HepG2 (cell line): ENCODE results near the gene TRPM5. TPM values are rescaled to one million over a fixed set of nuclear protein-coding genes. Genes with fewer than 3 reads are reported as not detected.
A peak's percentile ranks its signal among the peaks of the same experiment; 100 is the strongest.

Experiments used
- CBFB ChIP-seq: sonication (generic); formaldehyde crosslinking; IDR thresholded peaks from 2 replicates; pipeline ENCODE4 v1.4.0; 2020; ENCODE audit warnings: missing genetic modification reagents
- DZIP1 ChIP-seq: sonication (generic); formaldehyde crosslinking; IDR thresholded peaks from 2 replicates; pipeline ENCODE4 v1.5.0; 2020; ENCODE audit warnings: mild to moderate bottlenecking, missing genetic modification reagents
- ELF1 ChIP-seq: sonication (generic); formaldehyde crosslinking; IDR thresholded peaks from 2 replicates; pipeline ENCODE4 v1.4.0; 2020; ENCODE audit warnings: missing genetic modification reagents
- ESRRA ChIP-seq: sonication (generic); formaldehyde crosslinking; IDR thresholded peaks from 2 replicates; pipeline ENCODE4 v1.5.1; 2020; ENCODE audit warnings: mild to moderate bottlenecking, low read depth, missing genetic modification reagents
- GZF1 ChIP-seq: sonication (generic); formaldehyde crosslinking; IDR thresholded peaks from 2 replicates; pipeline ENCODE4 v1.5.1; 2020; ENCODE audit warnings: mild to moderate bottlenecking, missing genetic modification reagents
- HIVEP1 ChIP-seq: sonication (generic); formaldehyde crosslinking; IDR thresholded peaks from 2 replicates; pipeline ENCODE4 v1.4.0; 2020; ENCODE audit warnings: mild to moderate bottlenecking, missing genetic modification reagents
- MXD3 ChIP-seq: IDR thresholded peaks from 2 replicates; pipeline ENCODE4 v1.6.1; 2016; ENCODE audit warnings: mild to moderate bottlenecking, missing biosample characterization, missing genetic modification reagents
- NFAT5 ChIP-seq: sonication (generic); formaldehyde crosslinking; IDR thresholded peaks from 2 replicates; pipeline ENCODE4 v1.4.0; 2020; ENCODE audit warnings: missing genetic modification reagents
- PHF20 ChIP-seq: sonication (generic); formaldehyde crosslinking; IDR thresholded peaks from 2 replicates; pipeline ENCODE4 v1.5.0; 2020; ENCODE audit warnings: mild to moderate bottlenecking, missing genetic modification reagents
- RFX1 ChIP-seq: fragments of 450-650 bp; IDR thresholded peaks from 2 replicates; pipeline ENCODE4 v1.6.1; 2017
- SAFB2 ChIP-seq: sonication (generic); formaldehyde crosslinking; IDR thresholded peaks from 2 replicates; pipeline ENCODE4 v1.5.1; 2020; ENCODE audit warnings: missing genetic modification reagents, low read depth, mild to moderate bottlenecking, borderline replicate concordance
- SKI ChIP-seq: fragments of 450-650 bp; IDR thresholded peaks from one replicate; pipeline ENCODE4 v1.6.1; 2018; ENCODE audit warnings: mild to moderate bottlenecking; ENCODE audit not compliant: partially characterized antibody
- TCF12 ChIP-seq, 2 experiments: fragments of 450-650 bp in 1 of 2; sonication (generic) in 1 of 2; formaldehyde crosslinking in 1 of 2; IDR thresholded peaks; 2 replicates each; pipeline versions ENCODE4 v1.6.1 to v1.8.0; 2017 to 2022; ENCODE audit warnings: antibody characterized with exemption in 1 of 2, mild to moderate bottlenecking in 1 of 2, missing genetic modification reagents in 1 of 2, moderate library complexity in 1 of 2
- TFE3 ChIP-seq: IDR thresholded peaks from 2 replicates; pipeline ENCODE4 v1.6.1; 2016
- ZBTB42 ChIP-seq: sonication (generic); formaldehyde crosslinking; IDR thresholded peaks from 2 replicates; pipeline ENCODE4 v1.5.0; 2020; ENCODE audit warnings: mild to moderate bottlenecking, missing genetic modification reagents
- ZMAT3 ChIP-seq: sonication (generic); formaldehyde crosslinking; conservative IDR thresholded peaks from 2 replicates; pipeline ENCODE4 v1.7.0; 2021; ENCODE audit warnings: missing genetic modification reagents
- ZNF598 ChIP-seq: sonication (generic); formaldehyde crosslinking; IDR thresholded peaks from 2 replicates; pipeline ENCODE4 v1.5.1; 2020; ENCODE audit warnings: mild to moderate bottlenecking, missing genetic modification reagents, borderline replicate concordance
- ZSCAN25 ChIP-seq: sonication (generic); formaldehyde crosslinking; IDR thresholded peaks from 2 replicates; pipeline ENCODE4 v1.8.0; 2022; ENCODE audit warnings: mild to moderate bottlenecking, missing genetic modification reagents
- polyA plus RNA-seq, 8 experiments: library from polyadenylated mRNA; depleted of rRNA in 3 of 8; stranded (reverse) in 7 of 8; unstranded in 1 of 8; fragments of >200 nt; fragmentation: Illumina TruSeq in 4 of 8; extraction: Trizol in 4 of 8; gene quantifications; 2 replicates each; pipeline versions ENCODE4 v1.2.1 to v1.2.3, GENCODE V29; 2011 to 2016; ENCODE audit warnings: low read depth in 4 of 8, missing spikeins in 1 of 8, mixed read lengths in 1 of 8; ENCODE audit not compliant: insufficient read depth in 1 of 8
- total RNA-seq, 5 experiments: library from RNA; depleted of rRNA; stranded (reverse); fragments of >200 nt; fragmentation: Illumina TruSeq; extraction: Trizol; gene quantifications; 2 replicates each; pipeline ENCODE4 v1.2.3, GENCODE V29; 2016; ENCODE audit warnings: low read depth in 1 of 5
- TF ChIP-seq, protein P1 (sequence below): sonication (generic); formaldehyde crosslinking; IDR thresholded peaks from 2 replicates; pipeline ENCODE4 v1.5.0; 2020; ENCODE audit warnings: missing genetic modification reagents

TRPM5 gene
- total and polyA plus RNA-seq, 2 of the 13 experiments (the other 11 are each of a cell fraction or from before 2014, with no cell fraction given) = 0.12 TPM; not detected in 1

- TF ChIP-seq GZF1 (CRISPR knock-in tag) (no peak), ESRRA (no peak), TCF12 (IDR thresholded peaks at IDR 0.05) (no peak), TCF12 (CRISPR knock-in tag; IDR thresholded peaks at IDR 0.05) (no peak), ELF1 (CRISPR knock-in tag) (0 out of 2 replicates have a peak, but pooled peaks have one; percentile 15), SKI (no peak), ZSCAN25 (CRISPR knock-in tag) (peak; percentile 67; the same call in 1 of the 2 replicates), RFX1 (no peak), TFE3 (CRISPR knock-in tag) (no peak), SAFB2 (CRISPR knock-in tag) (0 out of 2 replicates have a peak, but pooled peaks have one; percentile 31), HIVEP1 (CRISPR knock-in tag) (no peak; the same call in 1 of the 2 replicates), DZIP1 (CRISPR knock-in tag) (no peak), CBFB (CRISPR knock-in tag) (no peak), NFAT5 (no peak), ZNF598 (CRISPR knock-in tag) (0 out of 2 replicates have a peak, but pooled peaks have one; percentile 15), ZMAT3 (CRISPR knock-in tag) (peak; percentile 56; the same call in 1 of the 2 replicates), ZBTB42 (CRISPR knock-in tag) (no peak), MXD3 (CRISPR knock-in tag) (no peak), PHF20 (peak; percentile 54; the same call in 1 of the 2 replicates)
- TF ChIP-seq, protein P1, sequence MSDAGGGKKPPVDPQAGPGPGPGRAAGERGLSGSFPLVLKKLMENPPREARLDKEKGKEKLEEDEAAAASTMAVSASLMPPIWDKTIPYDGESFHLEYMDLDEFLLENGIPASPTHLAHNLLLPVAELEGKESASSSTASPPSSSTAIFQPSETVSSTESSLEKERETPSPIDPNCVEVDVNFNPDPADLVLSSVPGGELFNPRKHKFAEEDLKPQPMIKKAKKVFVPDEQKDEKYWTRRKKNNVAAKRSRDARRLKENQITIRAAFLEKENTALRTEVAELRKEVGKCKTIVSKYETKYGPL = no peak
These were observed 23.6 kb downstream of the TRPM5 start (continued) for GRCh38 chr11:2420502-2421225.
